Cerebellar nuclear complex (tissue), 1 donor: ENCODE measurements around the gene HNRNPAB.

Experiments
- DNase-seq, 2 experiments: peaks; one replicate each; lab custom pipeline; 2025; lab: John Stamatoyannopoulos, UW

Gene HNRNPAB

GRCh38 chr5:178204182-178204934 is at the start of gene HNRNPAB:
HNRNPAB (plus strand) TSS chr5:178204533; CDS start chr5:178204838, 305 bp downstream.
- peak; percentile 18 to 70 for DNase-seq

- no peak for DNase-seq
These were observed 49.3 kb upstream of the HNRNPAB start for GRCh38 chr5:178155065-178155464.

GRCh38 chr5:178160176-178160575 is 44.2 kb upstream of the HNRNPAB start:
- DNase-seq: no peak

- no peak for DNase-seq
These were observed 41.9 kb upstream of the HNRNPAB start for GRCh38 chr5:178162481-178162880.

- DNase-seq: peak in 1 of 2 experiments; percentile 37
These were observed 40.3 kb upstream of the HNRNPAB start for GRCh38 chr5:178163772-178164735.

GRCh38 chr5:178165581-178165980 is 38.8 kb upstream of the HNRNPAB start:
- DNase-seq: no peak

GRCh38 chr5:178170455-178170854 is 33.9 kb upstream of the HNRNPAB start:
- no peak for DNase-seq

GRCh38 chr5:178174456-178174855 is 29.9 kb upstream of the HNRNPAB start:
- DNase-seq: no peak

- DNase-seq: no peak
These were observed 27.5 kb upstream of the HNRNPAB start for GRCh38 chr5:178176791-178177190.

- no peak for DNase-seq
These were observed 26.8 kb upstream of the HNRNPAB start for GRCh38 chr5:178177569-178177968.

- no peak for DNase-seq
These were observed 24.0 kb upstream of the HNRNPAB start for GRCh38 chr5:178180141-178180863.

GRCh38 chr5:178182158-178182876 is 22.0 kb upstream of the HNRNPAB start:
- DNase-seq: no peak

GRCh38 chr5:178186427-178186826 is 17.9 kb upstream of the HNRNPAB start:
- DNase-seq: no peak

- no peak for DNase-seq
These were observed 17.3 kb upstream of the HNRNPAB start, which contains the start of gene GMCL2 for GRCh38 chr5:178187014-178187413. GMCL2 (minus strand) TSS chr5:178187371; CDS start chr5:178187299, 72 bp downstream.

GRCh38 chr5:178189433-178189832 is 14.9 kb upstream of the HNRNPAB start:
- no peak for DNase-seq

GRCh38 chr5:178191661-178192060 is 12.7 kb upstream of the HNRNPAB start:
- no peak for DNase-seq

- DNase-seq: no peak
These were observed 12.1 kb upstream of the HNRNPAB start for GRCh38 chr5:178192244-178192643.

- DNase-seq: no peak
These were observed 11.5 kb upstream of the HNRNPAB start for GRCh38 chr5:178192787-178193186.

GRCh38 chr5:178193251-178193809 is 11.0 kb upstream of the HNRNPAB start:
- DNase-seq: no peak

GRCh38 chr5:178194026-178194425 is 10.3 kb upstream of the HNRNPAB start:
- DNase-seq: no peak

GRCh38 chr5:178196281-178196812 is 8.0 kb upstream of the HNRNPAB start:
- no peak for DNase-seq
